ENCODE measurements around the gene CDIPT. TPM values are rescaled to one million over a fixed set of nuclear protein-coding genes. Genes with fewer than 3 reads are reported as not detected.

Gene CDIPT
- total and polyA plus RNA-seq, 2 of the 13 experiments (the other 11 are each of a cell fraction or from before 2014, with no cell fraction given), result 54.9 to 97.5 TPM

- TF ChIP-seq RAD51 (IDR thresholded peaks at IDR 0.05; ENCODE audit: borderline replicate concordance) (no peak), SOX6 (IDR thresholded peaks at IDR 0.05) (no peak), SOX6 (CRISPR knock-in tag; IDR thresholded peaks at IDR 0.05) (no peak), MATR3 (CRISPR knock-in tag; IDR thresholded peaks at IDR 0.05) (no peak), ZNF772 (CRISPR knock-in tag; IDR thresholded peaks at IDR 0.05) (no peak), ZNF235 (CRISPR knock-in tag; IDR thresholded peaks at IDR 0.05; ENCODE audit: borderline replicate concordance) (0 out of 2 replicates have a peak, but pooled peaks have one; percentile 50), ZFX (CRISPR knock-in tag; IDR thresholded peaks at IDR 0.05; ENCODE audit: low read depth) (no peak), E2F2 (CRISPR knock-in tag; IDR thresholded peaks at IDR 0.05; ENCODE audit: borderline replicate concordance) (0 out of 2 replicates have a peak, but pooled peaks have one; percentile 9), FOXO1 (CRISPR knock-in tag; IDR thresholded peaks at IDR 0.05) (no peak), ZNF776 (CRISPR knock-in tag; IDR thresholded peaks at IDR 0.05) (peak; percentile 12; the same call in 1 of the 2 replicates), ETV5 (CRISPR knock-in tag; IDR thresholded peaks at IDR 0.05; ENCODE audit: borderline replicate concordance) (no peak), ZNF556 (CRISPR knock-in tag; IDR thresholded peaks at IDR 0.05; ENCODE audit: borderline replicate concordance) (no peak), PPARG (CRISPR knock-in tag; conservative IDR thresholded peaks at IDR 0.05) (no peak), TERF1 (CRISPR knock-in tag; IDR thresholded peaks at IDR 0.05) (no peak), RAD21 (CRISPR knock-in tag; IDR thresholded peaks at IDR 0.05) (no peak), ZNF567 (CRISPR knock-in tag; IDR thresholded peaks at IDR 0.05; ENCODE audit: borderline replicate concordance) (0 out of 2 replicates have a peak, but pooled peaks have one; percentile 15), ZBED4 (CRISPR knock-in tag; IDR thresholded peaks at IDR 0.05; ENCODE audit: borderline replicate concordance) (no peak), ZSCAN20 (CRISPR knock-in tag; IDR thresholded peaks at IDR 0.05; ENCODE audit: borderline replicate concordance) (no peak), THAP8 (CRISPR knock-in tag; IDR thresholded peaks at IDR 0.05; ENCODE audit: borderline replicate concordance) (no peak), THAP11 (CRISPR knock-in tag; IDR thresholded peaks at IDR 0.05) (no peak), ISL2 (CRISPR knock-in tag; IDR thresholded peaks at IDR 0.05) (no peak), ZNF589 (CRISPR knock-in tag; conservative IDR thresholded peaks at IDR 0.05) (no peak), SKI (IDR thresholded peaks at IDR 0.05; ENCODE audit: partially characterized antibody) (no peak), PHF8 (CRISPR knock-in tag; IDR thresholded peaks at IDR 0.05) (no peak)
Observed at GRCh38 chr16:29810699-29811169, 52.3 kb downstream of the CDIPT start (continued).
